Lung (tissue), 12 donors: ENCODE data around the gene MCTP1. TPM values are rescaled to one million over a fixed set of nuclear protein-coding genes. Genes with fewer than 3 reads are reported as not detected.

Source experiments
- ATAC-seq: fragments of 200-7000 bp; cut with Tn5 transposase; one replicate; pipeline ENCODE4 v1.9.1; 2020; ENCODE audit warnings: moderate number of reproducible peaks; ENCODE audit not compliant: insufficient read depth, low FRiP score
- DNase-seq, 3 donors: peaks; one replicate each; pipeline ENCODE4 v3.0.0-alpha.2; 2013 to 2017
- H3K27ac ChIP-seq, 2 donors: one replicate each; pipeline ENCODE4 v1.5.1; 2013; ENCODE audit warnings: mild to moderate bottlenecking in 2 of 2, moderate library complexity in 2 of 2, control low read depth in 1 of 2, inconsistent platforms in 1 of 2, low read depth in 1 of 2, low read length in 1 of 2
- H3K27me3 ChIP-seq, 3 donors: one replicate each; pipeline ENCODE4 v1.5.1; 2013; ENCODE audit warnings: low read length in 2 of 3; ENCODE audit not compliant: control insufficient read depth in 3 of 3, insufficient read depth in 3 of 3
- H3K36me3 ChIP-seq, 4 donors: one replicate each; pipeline ENCODE4 v1.5.1; 2013; ENCODE audit warnings: low read length in 4 of 4, mild to moderate bottlenecking in 1 of 4, moderate library complexity in 1 of 4; ENCODE audit not compliant: control insufficient read depth in 4 of 4, insufficient read depth in 4 of 4
- H3K4me1 ChIP-seq, 5 donors: one replicate each; pipeline ENCODE4 v1.5.1; 2013; ENCODE audit warnings: low read length in 5 of 5, mild to moderate bottlenecking in 2 of 5, moderate library complexity in 1 of 5; ENCODE audit not compliant: control insufficient read depth in 5 of 5, insufficient read depth in 5 of 5
- H3K4me3 ChIP-seq: one replicate; pipeline ENCODE4 v1.5.1; 2013; ENCODE audit warnings: mild to moderate bottlenecking, control low read depth, moderate library complexity
- H3K9ac ChIP-seq, 2 donors: one replicate each; pipeline ENCODE4 v1.5.1; 2013; ENCODE audit warnings: low read length in 2 of 2, control low read depth in 1 of 2; ENCODE audit not compliant: insufficient read depth in 1 of 2
- H3K9me3 ChIP-seq, 4 donors: one replicate each; pipeline ENCODE4 v1.5.1; 2013; ENCODE audit warnings: low read length in 3 of 4, mild to moderate bottlenecking in 1 of 4, moderate library complexity in 1 of 4; ENCODE audit not compliant: control insufficient read depth in 4 of 4, insufficient read depth in 3 of 4
- CTCF ChIP-seq: IDR thresholded peaks from 2 replicates; pipeline ENCODE4 v1.5.1; 2012; ENCODE audit warnings: mild to moderate bottlenecking; ENCODE audit errors: control extremely low read depth, extremely low read depth
- WGBS, 2 donors: extraction: QIAGEN DNeasy Blood & Tissue Kit; methylation state at CpG; one replicate each; pipeline ENCODE4 v1.1.7; 2013; 5-methylcytosine and 5-hydroxymethylcytosine counted together
- polyA plus RNA-seq, 2 donors: library from polyadenylated mRNA; stranded (reverse); fragments of 200-250 nt; gene quantifications; one replicate each; pipeline ENCODE4 v1.2.1, GENCODE V29; 2013
- total RNA-seq, 2 donors: library from RNA; depleted of rRNA in 1 of 2; stranded (reverse); fragments of >200 nt in 1 of 2; gene quantifications; one replicate each; pipeline ENCODE4 v1.2.1, GENCODE V29; 2014 to 2021
- donor health status: control.
- donor health status: control.
- donor health status: Bipolar disorder and iron deficiency.
- donor health status: healthy.
- donor health status: DM: yes; HTN: yes; CAD: no.

MCTP1 gene
- total and polyA plus RNA-seq, 4 donors: 5.8 to 34.8 (median 27.4) TPM

- Histone ChIP-seq H3K27me3 (no peaks in the 10 kb centered on the region), H3K27ac (no peak overlapping the region), H3K9ac (no peak overlapping the region), H3K9me3 (no peaks in the 10 kb centered on the region), H3K4me3 (no peak overlapping the region), H3K4me1 (peaks cover 0 to 11% (median 0%) of the 10 kb centered on the region in 5 donors), H3K36me3 (peaks cover 0 to 6% (median 4%) of the 10 kb centered on the region in 4 donors)
- no peak for DNase-seq
- no peak for ATAC-seq
- no peak for TF ChIP-seq CTCF
- 69 to 82% methylated on average over 1 of the region's 1 CpG for WGBS, 2 donors
Observed at GRCh38 chr5:94672746-94673145, 612.1 kb downstream of the MCTP1 start.

GRCh38 chr5:94670726-94671125 is 614.2 kb downstream of the MCTP1 start:
- Histone ChIP-seq H3K27ac (no peak overlapping the region), H3K9ac (no peak overlapping the region), H3K4me1 (peaks cover 0 to 11% (median 0%) of the 10 kb centered on the region in 5 donors), H3K27me3 (no peaks in the 10 kb centered on the region), H3K9me3 (no peaks in the 10 kb centered on the region), H3K36me3 (peaks cover 0 to 6% (median 2%) of the 10 kb centered on the region in 4 donors), H3K4me3 (no peak overlapping the region)
- ATAC-seq (no peak), DNase-seq (no peak)
- no peak for TF ChIP-seq CTCF
- 94 to 96% methylated on average over 1 of the region's 1 CpG for WGBS, 2 donors

GRCh38 chr5:94667937-94668336 is 617.0 kb downstream of the MCTP1 start:
- no peak overlapping the region for H3K27ac ChIP-seq
- TF ChIP-seq CTCF: no peak
- ATAC-seq: no peak
- H3K9me3 ChIP-seq: no peaks in the 10 kb centered on the region
- H3K4me3 ChIP-seq: no peak overlapping the region
- no peak overlapping the region for H3K9ac ChIP-seq
- H3K27me3 ChIP-seq: no peaks in the 10 kb centered on the region
- 97 to 100% methylated on average over 3 of the region's 3 CpGs for WGBS, 2 donors
- DNase-seq: no peak
- H3K36me3 ChIP-seq: peaks cover 0 to 10% (median 5%) of the 10 kb centered on the region in 4 donors
- peaks cover 0 to 2% (median 0%) of the 10 kb centered on the region in 5 donors for H3K4me1 ChIP-seq

GRCh38 chr5:94661086-94661485 is 623.8 kb downstream of the MCTP1 start:
- ATAC-seq: no peak
- 95 to 97% methylated on average over 3 of the region's 3 CpGs for whole genome bisulfite sequencing, 2 donors

More at GRCh38 chr5:94661086-94661485, 623.8 kb downstream of the MCTP1 start:
- H3K4me3 ChIP-seq: no peak overlapping the region
- no peak for TF ChIP-seq CTCF
- no peaks in the 10 kb centered on the region for H3K4me1 ChIP-seq
- no peak overlapping the region for H3K9ac ChIP-seq
- H3K9me3 ChIP-seq: peaks cover 2 to 6% (median 4%) of the 10 kb centered on the region in 4 donors
- H3K27me3 ChIP-seq: no peaks in the 10 kb centered on the region
- H3K27ac ChIP-seq: no peak overlapping the region
- H3K36me3 ChIP-seq: peaks cover 3 to 19% (median 13%) of the 10 kb centered on the region in 4 donors
- peak in 1 of 3 donors; percentile 6 for DNase-seq
